Progenitor cell of endocrine pancreas (in vitro differentiated cells): ENCODE results near the gene TMEM120B. TPM values are rescaled to one million over a fixed set of nuclear protein-coding genes. Genes with fewer than 3 reads are reported as not detected.
"Not testable (repeated sequence)": the region's sequence is repeated elsewhere in the genome, so short reads cannot be mapped to it uniquely, and the experiment has no call there.

ENCODE experiments used
- DNase-seq: peaks from one replicate; pipeline ENCODE4 v3.0.0; 2021; ENCODE audit warnings: low spot score; ENCODE audit not compliant: unreplicated experiment
- H3K27ac Mint-ChIP-seq: 2 replicates; pipeline ENCODE4 v1.8.0; 2021; ENCODE audit warnings: mild to moderate bottlenecking, moderate library complexity, mixed read lengths
- H3K27me3 Mint-ChIP-seq: 2 replicates; pipeline ENCODE4 v1.8.0; 2021; ENCODE audit warnings: mixed read lengths
- H3K36me3 Mint-ChIP-seq: 2 replicates; pipeline ENCODE4 v1.8.0; 2022; ENCODE audit warnings: mixed read lengths; ENCODE audit not compliant: insufficient read depth
- H3K4me1 Mint-ChIP-seq: 2 replicates; pipeline ENCODE4 v1.8.0; 2021; ENCODE audit warnings: low read depth, mixed read lengths
- H3K4me3 Mint-ChIP-seq: 2 replicates; pipeline ENCODE4 v1.8.0; 2021; ENCODE audit warnings: low read depth, mild to moderate bottlenecking, moderate library complexity, mixed read lengths
- H3K9me3 Mint-ChIP-seq: 2 replicates; pipeline ENCODE4 v1.8.0; 2021; ENCODE audit warnings: low read depth, mixed read lengths
- total RNA-seq: library from RNA; stranded (reverse); gene quantifications from 2 replicates; pipeline ENCODE4 v1.2.1, GENCODE V29; 2021
- TF ChIP-seq, protein P1 (sequence below): fragments of 200-600 bp; sonication (generic); IDR thresholded peaks from one replicate; pipeline ENCODE4 v1.5.0; 2021; ENCODE audit warnings: antibody characterized with exemption, mild to moderate bottlenecking; ENCODE audit not compliant: unreplicated experiment

Gene TMEM120B
- total RNA-seq, 1 donor from 2014 or later = 16.1 TPM

- TF ChIP-seq, protein P1, sequence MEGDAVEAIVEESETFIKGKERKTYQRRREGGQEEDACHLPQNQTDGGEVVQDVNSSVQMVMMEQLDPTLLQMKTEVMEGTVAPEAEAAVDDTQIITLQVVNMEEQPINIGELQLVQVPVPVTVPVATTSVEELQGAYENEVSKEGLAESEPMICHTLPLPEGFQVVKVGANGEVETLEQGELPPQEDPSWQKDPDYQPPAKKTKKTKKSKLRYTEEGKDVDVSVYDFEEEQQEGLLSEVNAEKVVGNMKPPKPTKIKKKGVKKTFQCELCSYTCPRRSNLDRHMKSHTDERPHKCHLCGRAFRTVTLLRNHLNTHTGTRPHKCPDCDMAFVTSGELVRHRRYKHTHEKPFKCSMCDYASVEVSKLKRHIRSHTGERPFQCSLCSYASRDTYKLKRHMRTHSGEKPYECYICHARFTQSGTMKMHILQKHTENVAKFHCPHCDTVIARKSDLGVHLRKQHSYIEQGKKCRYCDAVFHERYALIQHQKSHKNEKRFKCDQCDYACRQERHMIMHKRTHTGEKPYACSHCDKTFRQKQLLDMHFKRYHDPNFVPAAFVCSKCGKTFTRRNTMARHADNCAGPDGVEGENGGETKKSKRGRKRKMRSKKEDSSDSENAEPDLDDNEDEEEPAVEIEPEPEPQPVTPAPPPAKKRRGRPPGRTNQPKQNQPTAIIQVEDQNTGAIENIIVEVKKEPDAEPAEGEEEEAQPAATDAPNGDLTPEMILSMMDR = no peak
- H3K9me3 Mint-ChIP-seq = no peaks in the 10 kb centered on the region
- DNase-seq = no peak
- H3K4me1 Mint-ChIP-seq = no peaks in the 10 kb centered on the region
- H3K4me3 Mint-ChIP-seq = no peak overlapping the region
- no peaks in the 10 kb centered on the region for H3K36me3 Mint-ChIP-seq
- no peaks in the 10 kb centered on the region for H3K27me3 Mint-ChIP-seq
- H3K27ac Mint-ChIP-seq = no peak overlapping the region
Measured at GRCh38 chr12:121702944-121703343, 9.6 kb upstream of the TMEM120B start.

- H3K27me3 Mint-ChIP-seq = no peaks in the 10 kb centered on the region
- TF ChIP-seq, protein P1 = no peak
- H3K27ac Mint-ChIP-seq = no peak overlapping the region
- H3K9me3 Mint-ChIP-seq = no peaks in the 10 kb centered on the region
- no peaks in the 10 kb centered on the region for H3K36me3 Mint-ChIP-seq
- no peak overlapping the region for H3K4me3 Mint-ChIP-seq
- peaks cover 6% of the 10 kb centered on the region for H3K4me1 Mint-ChIP-seq
- no peak for DNase-seq
Measured at GRCh38 chr12:121705514-121705913, 7.0 kb upstream of the TMEM120B start.

- H3K27ac Mint-ChIP-seq = peak overlapping the region; percentile 35
- H3K4me3 Mint-ChIP-seq = no peak overlapping the region
- no peaks in the 10 kb centered on the region for H3K36me3 Mint-ChIP-seq
- no peaks in the 10 kb centered on the region for H3K9me3 Mint-ChIP-seq
- H3K4me1 Mint-ChIP-seq = peaks cover 15% of the 10 kb centered on the region
- TF ChIP-seq, protein P1 = no peak
- H3K27me3 Mint-ChIP-seq = no peaks in the 10 kb centered on the region
- DNase-seq = no peak
Measured at GRCh38 chr12:121708313-121709063, 4.1 kb upstream of the TMEM120B start.

DNA sequence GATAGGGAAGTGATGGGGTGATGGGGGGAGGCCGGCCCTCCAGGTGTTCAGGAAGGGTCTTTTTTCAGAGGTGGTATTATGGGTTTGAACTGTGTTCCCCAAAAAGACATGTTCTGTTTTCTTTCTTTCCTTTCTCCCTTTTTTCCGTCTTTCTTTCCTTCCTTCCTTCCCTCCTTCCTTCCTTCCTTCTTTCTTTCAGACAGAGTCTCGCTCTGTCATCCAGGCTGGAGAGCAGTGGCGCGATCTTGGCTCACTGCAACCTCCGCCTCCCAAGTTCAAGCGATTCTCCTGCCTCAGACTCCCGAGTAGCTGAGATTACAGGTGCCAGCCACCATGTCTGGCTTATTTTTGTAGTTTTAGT lies 3.5 kb upstream of the TMEM120B start:
- H3K9me3 Mint-ChIP-seq, DNase-seq, H3K4me3 Mint-ChIP-seq, H3K27me3 Mint-ChIP-seq, H3K36me3 Mint-ChIP-seq: not testable (repeated sequence)
- Mint-ChIP-seq H3K27ac (peak overlapping the region; percentile 92), H3K4me1 (peaks cover 19% of the 10 kb centered on the region)

DNA sequence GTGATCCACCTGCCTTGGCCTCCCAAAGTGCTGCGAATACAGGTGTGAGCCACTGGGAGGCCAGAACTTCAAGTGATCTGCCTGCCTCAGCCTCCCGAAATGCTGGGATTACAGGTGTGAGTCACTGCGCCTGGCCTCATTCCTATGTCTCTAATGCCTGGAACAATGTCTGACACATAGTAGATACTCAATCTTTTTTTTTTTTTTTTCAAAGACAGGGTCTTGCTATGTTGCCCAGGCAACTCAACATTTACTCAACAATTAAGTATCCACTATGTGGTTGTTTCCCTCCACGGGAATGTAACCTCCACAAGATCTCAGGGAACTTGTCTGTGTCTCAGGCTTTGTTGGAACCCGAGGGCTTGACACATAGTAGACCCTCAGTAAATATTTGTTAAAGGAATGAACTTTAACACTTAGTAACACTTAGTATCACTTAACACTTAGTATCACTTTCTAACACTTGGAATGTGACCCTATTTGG lies 3.0 kb upstream of the TMEM120B start:
- peak overlapping the region; percentile 92 for H3K27ac Mint-ChIP-seq

More for the DNA sequence above, 3.0 kb upstream of the TMEM120B start:
- DNase-seq = no peak
- no peaks in the 10 kb centered on the region for H3K27me3 Mint-ChIP-seq
- TF ChIP-seq, protein P1 = peak; percentile 22
- no peaks in the 10 kb centered on the region for H3K9me3 Mint-ChIP-seq
- no peak overlapping the region for H3K4me3 Mint-ChIP-seq
- H3K4me1 Mint-ChIP-seq = peaks cover 19% of the 10 kb centered on the region
- H3K36me3 Mint-ChIP-seq = no peaks in the 10 kb centered on the region
